Breast epithelium (tissue), 4 donors: ENCODE measurements around the gene UMPS. TPM values are rescaled to one million over a fixed set of nuclear protein-coding genes. Genes with fewer than 3 reads are reported as not detected.

Experiments
- DNase-seq, 2 donors: peaks; one replicate each; pipeline ENCODE4 v3.0.0-alpha.2; 2019; ENCODE audit warnings: low spot score in 2 of 2
- H3K27ac ChIP-seq, 2 donors: fragments of 200-600 bp; sonication (generic) in 1 of 2; one replicate each; pipeline ENCODE4 v1.5.1; 2016 to 2019; ENCODE audit warnings: mild to moderate bottlenecking in 1 of 2
- H3K27me3 ChIP-seq, 2 donors: fragments of 200-600 bp; sonication (generic) in 1 of 2; one replicate each; pipeline versions ENCODE4 v1.5.1 to v1.6.0; 2017 to 2019; ENCODE audit warnings: control low read depth in 1 of 2, mild to moderate bottlenecking in 1 of 2
- H3K36me3 ChIP-seq: fragments of 200-600 bp; one replicate; pipeline ENCODE4 v1.5.1; 2019
- H3K4me1 ChIP-seq, 2 donors: fragments of 200-600 bp; sonication (generic); one replicate each; pipeline ENCODE4 v1.5.1; 2016 to 2019; ENCODE audit warnings: control low read depth in 1 of 2
- H3K4me3 ChIP-seq, 3 donors: fragments of 200-600 bp; sonication (generic); 1 replicate in 2 of 3; 2 replicates in 1 of 3; pipeline ENCODE4 v1.5.1; 2016 to 2019; ENCODE audit warnings: mild to moderate bottlenecking in 3 of 3, moderate library complexity in 2 of 3
- H3K9me3 ChIP-seq, 2 donors: fragments of 200-600 bp; sonication (generic) in 1 of 2; one replicate each; pipeline ENCODE4 v1.5.1; 2016 to 2019; ENCODE audit warnings: control low read depth in 1 of 2
- CTCF ChIP-seq, 3 donors: fragments of 450-650 bp; IDR thresholded peaks; one replicate each; pipeline ENCODE4 v1.5.1; 2016 to 2017; ENCODE audit warnings: antibody characterized with exemption in 3 of 3, mild to moderate bottlenecking in 3 of 3, moderate library complexity in 3 of 3
- POLR2A ChIP-seq: fragments of 450-650 bp; IDR thresholded peaks from one replicate; pipeline ENCODE4 v1.6.1; 2016; ENCODE audit warnings: antibody characterized with exemption, mild to moderate bottlenecking, moderate library complexity
- POLR2AphosphoS5 ChIP-seq, 3 donors: sonication (generic); formaldehyde crosslinking; IDR thresholded peaks; one replicate each; pipeline ENCODE4 v1.6.1; 2017; ENCODE audit warnings: antibody characterized with exemption in 3 of 3
- intact Hi-C: fragments of 100-400 bp; cut with DNase I; formaldehyde crosslinking; loops from one replicate; pipeline ENCODE4 v1.15.1; 2023; ENCODE audit warnings: low total_unique reads
- total RNA-seq, 3 donors: library from RNA; depleted of rRNA; stranded (reverse); fragments of >200 nt; gene quantifications; one replicate each; pipeline ENCODE4 v1.1.0, GENCODE V29; 2016

UMPS gene
- total RNA-seq, 3 donors from 2014 or later = 18.4 to 34.1 (median 28.0) TPM

GRCh38 chr3:124695369-124695768 is 34.9 kb upstream of the UMPS start:
- intact Hi-C loops = no loop called here
- H3K9me3 ChIP-seq = no peaks in the 10 kb centered on the region
- H3K4me3 ChIP-seq = no peak overlapping the region

GRCh38 chr3:124696006-124696405 is 34.2 kb upstream of the UMPS start:
- intact Hi-C loops = no loop called here
- TF ChIP-seq POLR2AphosphoS5 (IDR thresholded peaks at IDR 0.05) (no peak), POLR2A (no peak), CTCF (IDR thresholded peaks at IDR 0.05) (no peak)
- Histone ChIP-seq H3K4me3 (no peak overlapping the region), H3K36me3 (no peaks in the 10 kb centered on the region), H3K27ac (no peak overlapping the region), H3K4me1 (no peaks in the 10 kb centered on the region), H3K9me3 (no peaks in the 10 kb centered on the region), H3K27me3 (no peaks in the 10 kb centered on the region)
- DNase-seq = no peak

More at GRCh38 chr3:124695369-124695768, 34.9 kb upstream of the UMPS start:
- TF ChIP-seq POLR2A (no peak), POLR2AphosphoS5 (IDR thresholded peaks at IDR 0.05) (no peak), CTCF (IDR thresholded peaks at IDR 0.05) (no peak)
- H3K36me3 ChIP-seq = no peaks in the 10 kb centered on the region
- H3K27ac ChIP-seq = no peak overlapping the region
- no peaks in the 10 kb centered on the region for H3K4me1 ChIP-seq
- no peak for DNase-seq
- H3K27me3 ChIP-seq = no peaks in the 10 kb centered on the region

DNA sequence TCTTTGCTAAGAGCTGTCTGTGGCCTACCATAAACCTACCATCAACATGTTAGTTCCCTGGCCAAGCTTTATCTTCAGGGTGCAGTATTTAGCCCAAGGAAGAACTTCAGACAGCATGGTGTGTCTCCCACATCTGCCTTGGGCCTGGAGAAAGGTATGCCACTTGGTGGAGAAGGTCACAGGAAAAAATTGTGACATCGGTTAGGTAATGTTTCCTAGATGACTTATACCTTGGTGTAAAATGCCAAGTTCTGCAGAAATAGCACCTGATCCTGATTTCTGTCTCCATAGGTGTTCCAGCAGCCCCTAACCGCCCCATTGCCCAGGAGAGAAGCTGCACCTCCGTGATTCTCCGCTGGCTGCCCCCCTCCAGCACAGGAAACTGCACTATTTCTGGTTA is 33.0 kb upstream of the UMPS start:
- no peaks in the 10 kb centered on the region for H3K27me3 ChIP-seq
- H3K27ac ChIP-seq = no peak overlapping the region
- TF ChIP-seq CTCF (IDR thresholded peaks at IDR 0.05) (no peak), POLR2A (no peak), POLR2AphosphoS5 (IDR thresholded peaks at IDR 0.05) (no peak)
- no peak for DNase-seq
- no peaks in the 10 kb centered on the region for H3K36me3 ChIP-seq
- H3K4me3 ChIP-seq = no peak overlapping the region
- no peaks in the 10 kb centered on the region for H3K4me1 ChIP-seq
- H3K9me3 ChIP-seq = no peaks in the 10 kb centered on the region
- intact Hi-C loops = no loop called here

- Histone ChIP-seq H3K4me3 (no peak overlapping the region), H3K27me3 (no peaks in the 10 kb centered on the region), H3K27ac (no peak overlapping the region), H3K36me3 (no peaks in the 10 kb centered on the region), H3K9me3 (no peaks in the 10 kb centered on the region), H3K4me1 (no peaks in the 10 kb centered on the region)
- intact Hi-C loops = no loop called here
- DNase-seq = no peak
- TF ChIP-seq POLR2A (no peak), CTCF (IDR thresholded peaks at IDR 0.05) (no peak), POLR2AphosphoS5 (IDR thresholded peaks at IDR 0.05) (no peak)
These were observed 32.1 kb upstream of the UMPS start for GRCh38 chr3:124698030-124698770.

GRCh38 chr3:124699051-124699450 is 31.2 kb upstream of the UMPS start:
- TF ChIP-seq POLR2AphosphoS5 (IDR thresholded peaks at IDR 0.05) = no peak
- Histone ChIP-seq H3K27me3 (no peaks in the 10 kb centered on the region), H3K36me3 (no peaks in the 10 kb centered on the region), H3K27ac (no peak overlapping the region), H3K4me3 (no peak overlapping the region), H3K9me3 (no peaks in the 10 kb centered on the region), H3K4me1 (no peaks in the 10 kb centered on the region)
- intact Hi-C loops = no loop called here
- no peak for DNase-seq
